ENCODE data around the gene SNRNP35. TPM values are rescaled to one million over a fixed set of nuclear protein-coding genes. Genes with fewer than 3 reads are reported as not detected.
"Not testable (repeated sequence)": the region's sequence is repeated elsewhere in the genome, so short reads cannot be mapped to it uniquely, and the experiment has no call there.

SNRNP35 gene
- total RNA-seq, 1 donor from 2014 or later = 24.3 TPM

DNA sequence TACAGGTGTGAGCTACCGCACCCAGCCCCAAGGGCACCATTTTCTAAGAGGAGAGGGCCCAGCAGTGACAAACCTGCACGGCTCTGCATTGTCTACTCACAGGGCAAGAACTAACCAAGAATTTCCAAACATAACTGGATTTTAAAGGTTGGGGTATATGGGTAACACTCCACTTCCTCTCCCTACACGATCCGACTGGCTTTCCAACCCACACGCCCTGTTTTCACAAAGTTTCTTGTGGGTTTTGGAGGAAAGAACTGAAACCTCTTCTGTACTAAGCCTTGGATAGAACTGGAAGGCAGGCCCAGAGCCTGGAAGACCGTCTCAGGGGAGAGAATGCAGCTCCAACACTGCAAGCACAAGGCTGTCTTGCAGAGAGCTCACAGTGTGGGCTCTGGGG lies 24.9 kb downstream of the SNRNP35 start:
- intact Hi-C loops (cut with DNase I) = no loop called here
- no peak for DNase-seq (ENCODE audit: low spot score)

DNA sequence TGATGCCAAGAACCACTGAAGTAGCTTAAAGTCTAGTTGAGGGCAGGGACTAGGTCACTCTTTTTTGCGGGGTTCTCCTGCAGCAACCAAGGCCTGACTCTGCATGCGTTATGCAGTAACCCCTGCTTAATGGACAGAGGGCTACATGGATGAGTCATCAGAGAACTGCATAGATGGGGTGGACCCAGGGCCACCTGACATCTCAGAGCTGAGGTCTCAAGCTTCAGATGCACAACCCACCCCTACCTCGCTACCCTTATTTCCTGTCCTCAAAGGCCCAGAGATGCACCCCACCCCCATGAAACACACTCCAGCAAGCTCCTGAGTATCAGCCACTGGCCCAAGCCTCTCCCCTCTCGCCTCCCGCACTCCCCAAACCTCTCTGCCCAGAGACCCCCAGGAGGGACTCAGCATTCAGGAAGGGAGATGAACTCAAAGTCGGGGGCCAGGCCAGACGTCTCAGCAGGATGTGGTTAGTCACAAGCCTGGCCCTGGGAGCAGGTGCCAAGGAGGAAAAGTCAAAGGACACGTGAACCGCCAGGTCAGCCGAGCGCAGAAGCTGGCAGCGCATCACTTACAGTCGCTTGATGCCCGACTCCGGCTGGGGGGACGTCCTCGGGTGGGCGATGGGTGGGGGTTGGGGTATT lies 25.8 kb downstream of the SNRNP35 start:
- DNase-seq (ENCODE audit: low spot score) = no peak
- intact Hi-C loops (cut with DNase I) = no loop called here

DNA sequence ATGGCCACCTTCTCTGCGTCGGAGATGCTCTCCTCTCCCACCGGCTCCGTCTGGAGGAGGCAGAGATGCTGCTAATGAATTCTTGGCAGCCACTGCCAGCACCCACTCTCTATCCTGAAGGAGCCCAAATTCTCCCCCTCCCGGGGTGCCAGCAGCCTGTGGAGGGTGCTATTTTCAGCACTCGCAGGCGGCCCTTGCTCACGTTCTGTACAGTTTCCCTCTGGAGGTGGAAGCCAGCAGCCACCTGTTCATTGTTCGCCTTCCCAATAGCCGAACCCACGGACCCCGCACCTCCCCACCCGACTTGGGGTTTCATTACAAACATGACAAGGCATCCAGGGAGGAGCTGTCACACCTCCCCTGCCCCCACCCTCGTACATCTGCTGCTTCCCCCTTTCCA lies 27.8 kb downstream of the SNRNP35 start:
- no peak for DNase-seq (ENCODE audit: low spot score)
- intact Hi-C loops (cut with DNase I) = no loop called here

DNA sequence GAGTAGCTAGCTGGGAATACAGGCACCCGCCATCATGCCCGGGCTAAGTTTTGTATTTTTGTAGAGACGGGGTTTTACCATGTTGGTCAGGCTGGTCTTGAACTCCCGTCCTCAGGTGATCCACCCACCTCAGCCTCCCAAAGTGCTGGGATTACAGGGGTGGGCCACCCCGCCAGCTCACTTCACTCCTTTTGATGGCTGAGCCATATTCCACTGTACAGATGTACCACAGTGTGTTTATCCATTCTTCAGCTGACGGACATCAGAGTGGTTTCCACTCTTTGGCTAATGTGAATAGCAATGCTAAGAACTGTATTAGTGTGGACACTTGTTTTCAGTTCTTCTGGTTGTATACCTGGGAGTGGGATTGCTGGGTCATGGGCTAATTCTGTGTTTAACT lies 29.5 kb downstream of the SNRNP35 start:
- DNase-seq (ENCODE audit: low spot score) = no peak
- intact Hi-C loops (cut with DNase I) = no loop called here

DNA sequence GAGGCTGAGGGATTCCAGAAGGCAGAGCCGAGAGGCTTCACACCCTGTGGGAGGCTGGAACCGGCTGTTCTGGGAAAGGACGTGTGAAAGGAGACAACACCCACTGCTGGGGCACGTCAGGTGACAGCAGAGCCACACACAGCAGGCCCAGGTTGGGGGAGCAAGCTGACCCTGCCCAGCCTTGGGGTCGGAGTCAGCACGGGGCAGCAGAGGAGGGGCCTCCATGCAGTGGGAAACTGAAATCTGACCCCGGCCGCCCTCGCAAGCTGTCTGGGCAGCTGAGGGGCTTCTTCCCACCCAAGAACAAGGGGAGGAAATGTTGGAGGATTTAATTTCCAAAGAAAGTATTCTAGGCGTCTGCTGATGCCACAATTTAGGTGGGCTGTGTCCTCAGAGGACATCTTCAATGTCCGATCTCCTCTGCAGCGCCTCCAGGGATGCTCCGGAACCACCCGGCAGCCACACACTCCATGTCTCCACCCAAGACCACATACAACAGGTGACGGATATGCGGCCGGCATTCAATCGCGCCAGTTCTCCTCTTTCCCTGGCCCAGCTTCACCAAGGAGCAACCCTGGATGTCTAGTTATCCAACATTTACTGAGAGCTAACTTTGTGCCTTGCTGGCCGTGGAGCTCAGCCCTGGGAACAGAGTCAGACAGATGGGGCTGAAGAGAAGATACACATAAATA lies 30.7 kb downstream of the SNRNP35 start:
- DNase-seq (ENCODE audit: low spot score) = no peak
- intact Hi-C loops (cut with DNase I) = no loop called here

DNA sequence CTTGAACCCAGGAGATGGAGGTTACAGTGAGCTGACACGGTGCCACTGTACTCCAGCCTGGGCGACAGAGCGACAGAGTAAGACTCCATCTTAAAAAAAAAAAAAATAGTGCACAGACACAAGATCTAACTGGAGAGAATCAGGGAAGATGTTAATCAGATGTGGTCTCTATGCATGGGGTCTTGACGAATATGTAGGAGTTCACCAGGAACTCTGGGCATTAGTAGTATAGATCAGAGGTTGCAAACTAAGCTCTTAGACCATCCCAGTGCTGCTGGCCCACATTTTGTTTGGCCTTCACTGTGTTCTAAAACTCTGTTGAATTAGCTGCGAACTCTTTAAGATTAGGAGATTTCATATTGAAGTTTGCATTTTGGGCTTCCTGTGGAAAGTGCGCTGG lies 31.6 kb downstream of the SNRNP35 start:
- intact Hi-C loops (cut with DNase I) = no loop called here
- DNase-seq (ENCODE audit: low spot score) = no peak

DNA sequence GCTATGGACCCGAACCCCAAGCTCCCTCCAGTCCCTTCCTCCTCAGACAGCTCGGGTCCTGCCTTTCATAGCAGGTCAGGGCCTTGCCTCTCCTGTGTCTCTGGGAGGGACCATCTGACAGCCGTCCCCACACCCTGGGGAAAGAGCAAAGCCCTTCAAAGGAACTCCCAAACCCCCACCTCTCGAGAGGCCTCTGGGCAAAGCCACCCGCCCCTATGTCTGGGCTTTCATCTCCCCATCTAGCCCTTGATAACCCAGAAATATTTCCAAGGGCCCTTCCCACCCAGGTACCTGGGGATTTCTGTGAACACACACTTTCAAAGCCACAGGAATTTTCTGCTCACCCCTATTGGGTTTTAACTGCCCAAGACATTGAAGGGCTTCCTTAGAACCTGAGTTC lies 32.1 kb downstream of the SNRNP35 start:
- no peak for DNase-seq (ENCODE audit: low spot score)
- intact Hi-C loops (cut with DNase I) = no loop called here

DNA sequence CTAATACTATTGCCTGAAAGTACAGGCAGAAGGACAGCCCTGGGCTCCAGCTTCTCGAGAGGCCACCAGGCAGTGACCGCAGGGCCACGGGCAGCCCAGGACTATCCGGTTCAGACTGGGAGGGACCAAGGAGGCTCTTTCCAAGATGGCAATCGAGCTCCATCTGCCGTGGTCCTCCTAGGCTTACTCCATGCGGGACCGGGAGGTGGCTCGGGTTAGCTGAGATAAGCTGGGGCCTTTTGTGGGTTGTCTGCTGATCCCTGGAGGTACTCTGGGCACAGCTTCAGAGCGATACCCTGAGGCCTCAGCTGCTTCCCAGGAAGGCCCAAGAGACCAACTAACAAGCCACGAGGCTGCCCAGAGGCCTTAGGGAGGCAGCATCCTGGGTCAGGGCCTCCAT lies 33.1 kb downstream of the SNRNP35 start:
- intact Hi-C loops (cut with DNase I) = no loop called here

DNA sequence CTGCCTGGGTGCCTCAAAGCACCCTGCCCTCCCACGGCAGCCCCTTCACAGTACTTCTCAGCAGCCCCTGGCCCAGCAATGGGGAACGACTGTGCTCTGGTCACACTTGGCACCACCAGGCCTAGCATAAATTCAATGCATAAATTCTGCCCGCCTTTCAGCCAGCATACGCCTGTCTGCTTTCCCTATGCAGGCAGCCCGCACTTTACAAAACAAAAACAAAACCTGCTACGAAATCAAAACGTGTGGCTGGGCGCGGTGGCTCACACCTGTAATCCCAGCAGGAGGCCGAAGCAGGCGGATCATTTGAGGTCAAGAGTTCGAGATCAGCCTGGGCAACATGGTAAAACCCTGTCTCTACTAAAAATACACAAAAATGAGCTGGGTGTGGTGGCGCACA lies 33.5 kb downstream of the SNRNP35 start:
- no peak for DNase-seq (ENCODE audit: low spot score)
- intact Hi-C loops (cut with DNase I) = no loop called here

More for the DNA sequence above, 33.1 kb downstream of the SNRNP35 start:
- DNase-seq (ENCODE audit: low spot score) = no peak

DNA sequence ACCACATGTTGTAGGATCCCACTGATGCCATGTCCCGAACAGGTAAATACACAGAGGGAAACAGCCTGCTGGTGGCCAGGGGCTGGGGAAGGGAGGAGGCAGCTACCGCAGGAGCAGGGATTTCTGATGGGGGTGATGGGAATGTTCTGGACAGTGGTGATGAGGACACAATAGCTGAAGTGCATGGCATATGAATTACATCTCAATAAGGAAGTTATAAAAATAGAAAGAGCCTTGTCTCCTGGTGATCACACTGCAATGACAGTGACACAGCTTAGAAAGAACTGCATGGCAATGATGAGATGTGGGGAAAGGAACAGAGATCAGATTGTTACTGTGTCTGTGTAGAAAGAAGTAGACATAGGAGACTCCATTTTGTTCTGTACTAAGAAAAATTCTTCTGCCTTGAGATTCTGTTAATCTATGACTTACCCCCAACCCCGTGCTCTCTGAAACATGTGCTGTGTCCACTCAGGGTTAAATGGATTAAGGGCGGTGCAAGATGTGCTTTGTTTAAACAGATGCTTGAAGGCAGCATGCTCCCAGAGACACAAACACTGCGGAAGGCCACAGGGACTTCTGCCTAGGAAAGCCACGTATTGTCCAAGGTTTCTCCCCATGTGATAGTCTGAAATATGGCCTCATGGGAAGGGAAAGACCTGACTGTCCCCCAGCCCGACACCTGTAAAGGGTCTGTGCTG lies 34.5 kb downstream of the SNRNP35 start:
- intact Hi-C loops (cut with DNase I); DNase-seq (ENCODE audit: low spot score): not testable (repeated sequence)

DNA sequence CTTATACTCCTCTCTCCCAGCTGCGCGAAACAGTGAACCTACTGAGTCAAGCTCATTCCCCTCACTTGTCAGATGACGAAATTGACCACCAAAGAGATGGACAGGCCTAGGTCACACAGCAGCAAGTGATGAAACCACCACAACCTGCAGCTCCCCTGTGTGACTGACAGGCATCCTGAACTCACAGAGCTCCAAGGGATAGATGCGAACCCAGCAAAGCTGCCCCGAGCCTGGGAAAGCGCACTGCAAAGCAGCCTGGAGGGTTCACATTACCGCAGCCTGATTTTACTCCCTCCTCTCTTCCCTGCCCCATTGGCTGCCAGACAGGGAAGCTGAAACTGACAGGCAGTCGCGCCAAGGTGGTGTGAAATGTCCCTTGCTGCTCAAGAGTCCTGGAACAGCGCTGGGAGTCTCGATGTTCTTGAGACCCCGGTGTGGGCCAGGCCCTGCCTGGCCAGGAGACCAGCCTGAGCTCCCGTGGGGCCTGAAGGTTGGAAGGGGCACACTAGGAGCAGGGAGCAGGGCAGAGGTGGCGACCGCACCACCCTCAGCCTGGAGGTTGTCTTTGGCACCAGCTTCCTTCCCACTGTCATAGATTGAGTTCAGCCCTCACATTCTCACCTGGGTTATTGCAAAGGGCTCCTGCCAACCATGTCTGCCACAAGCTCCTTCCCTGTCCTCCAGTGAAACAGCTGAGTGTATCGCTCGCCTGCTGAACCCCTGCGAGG lies 36.3 kb downstream of the SNRNP35 start:
- intact Hi-C loops (cut with DNase I) = no loop called here
- no peak for DNase-seq (ENCODE audit: low spot score)

DNA sequence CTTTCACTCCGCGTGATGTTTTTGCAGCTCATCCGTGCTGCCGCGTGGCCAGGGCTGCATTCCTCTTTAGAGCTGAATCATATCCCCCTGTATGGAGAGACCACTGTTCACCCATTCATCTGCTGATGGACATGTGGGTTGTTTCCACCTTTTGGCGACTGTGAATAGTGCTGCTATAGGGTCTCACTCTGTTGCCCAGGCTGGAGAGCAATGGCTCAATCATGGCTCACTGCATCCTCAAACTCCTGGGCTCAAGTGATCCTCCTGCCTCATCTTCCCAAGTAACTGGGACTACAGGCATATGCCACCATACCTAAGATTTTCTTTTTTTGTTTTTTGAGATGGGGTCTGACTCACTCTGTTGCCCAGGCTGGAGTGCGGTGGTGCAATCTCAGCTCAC lies 39.1 kb downstream of the SNRNP35 start:
- intact Hi-C loops (cut with DNase I) = no loop called here
- DNase-seq (ENCODE audit: low spot score) = no peak

DNA sequence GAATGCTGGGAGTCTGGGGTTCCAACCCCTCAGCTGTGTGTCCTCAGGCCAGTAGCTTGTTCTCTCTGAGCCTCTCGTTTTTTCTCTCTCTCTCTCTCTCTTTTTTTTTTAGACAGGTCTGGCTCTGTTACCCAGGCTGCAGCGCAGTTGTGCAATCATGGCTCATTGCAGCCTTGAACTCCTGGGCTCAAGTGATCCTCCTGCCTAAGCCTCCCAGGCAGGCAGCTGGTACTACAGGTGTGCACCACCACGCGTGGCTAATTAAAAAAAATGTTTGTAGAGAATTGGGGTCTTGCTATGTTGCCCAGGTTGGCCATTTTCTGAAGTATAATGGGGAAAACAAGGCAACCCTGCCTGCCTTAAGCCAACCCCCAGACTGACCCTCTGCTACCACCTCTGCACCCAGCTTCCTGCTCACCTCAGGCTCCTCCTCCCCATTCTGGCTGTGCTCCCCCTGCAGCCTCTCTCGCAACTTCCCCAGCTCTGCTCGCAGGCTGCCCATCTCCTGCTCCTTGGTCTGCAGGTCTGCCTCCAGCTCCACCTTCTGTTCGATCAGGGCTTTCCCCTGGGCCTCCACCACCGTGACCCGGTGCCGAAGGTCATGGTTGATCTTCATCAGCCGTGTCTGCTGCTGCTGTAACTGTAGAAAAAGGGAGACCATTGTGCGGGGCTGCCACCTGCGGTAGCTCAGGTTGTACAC lies 40.3 kb downstream of the SNRNP35 start:
- no peak for DNase-seq (ENCODE audit: low spot score)
- intact Hi-C loops (cut with DNase I) = no loop called here

DNA sequence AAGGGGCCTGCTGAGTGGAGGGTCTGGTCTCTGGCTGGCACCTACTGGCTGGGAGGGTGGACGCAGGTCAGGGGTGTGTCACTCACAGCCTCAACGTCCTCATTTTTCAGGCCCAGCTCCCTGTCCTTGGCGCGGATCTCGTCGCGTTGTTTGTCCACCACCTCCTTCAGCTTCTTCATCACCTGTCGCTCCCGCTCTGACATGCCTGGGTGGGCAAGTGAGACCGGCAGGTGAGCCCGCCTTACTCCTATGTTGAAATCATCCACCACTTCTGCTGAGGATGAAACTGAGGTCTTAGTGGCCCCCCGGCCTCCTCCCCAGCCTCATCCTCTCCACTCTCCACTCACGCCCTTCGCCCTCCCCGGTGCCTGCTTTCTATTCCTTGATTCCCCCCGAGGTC lies 41.4 kb downstream of the SNRNP35 start:
- intact Hi-C loops (cut with DNase I) = no loop called here
- no peak for DNase-seq (ENCODE audit: low spot score)

DNA sequence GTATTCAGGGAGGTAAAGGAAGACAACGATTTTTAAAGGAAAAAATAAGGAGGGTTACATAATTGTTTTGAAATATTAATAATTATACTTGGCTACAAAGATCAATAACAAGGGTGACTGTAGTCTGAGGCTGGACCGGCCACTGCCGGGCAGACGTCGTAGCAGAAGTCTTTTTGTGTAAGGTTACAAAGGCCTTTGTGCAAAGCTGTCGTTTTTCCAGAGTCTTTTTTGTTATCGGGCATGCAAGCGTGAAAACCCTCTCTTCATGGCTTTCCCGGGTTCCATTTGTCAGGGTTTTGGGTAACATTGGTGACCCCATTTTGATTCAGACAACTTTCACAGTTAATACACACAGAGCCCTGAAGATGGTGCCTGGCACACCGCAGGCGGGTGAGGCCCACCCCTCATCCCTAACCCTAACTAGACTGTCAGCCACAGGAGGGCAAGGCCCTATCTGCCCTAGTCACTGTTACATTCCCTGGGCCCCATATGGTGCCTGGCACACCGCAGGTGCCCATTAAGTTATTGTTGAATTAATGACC lies 44.3 kb downstream of the SNRNP35 start:
- no peak for DNase-seq (ENCODE audit: low spot score)
- intact Hi-C loops (cut with DNase I) = no loop called here

DNA sequence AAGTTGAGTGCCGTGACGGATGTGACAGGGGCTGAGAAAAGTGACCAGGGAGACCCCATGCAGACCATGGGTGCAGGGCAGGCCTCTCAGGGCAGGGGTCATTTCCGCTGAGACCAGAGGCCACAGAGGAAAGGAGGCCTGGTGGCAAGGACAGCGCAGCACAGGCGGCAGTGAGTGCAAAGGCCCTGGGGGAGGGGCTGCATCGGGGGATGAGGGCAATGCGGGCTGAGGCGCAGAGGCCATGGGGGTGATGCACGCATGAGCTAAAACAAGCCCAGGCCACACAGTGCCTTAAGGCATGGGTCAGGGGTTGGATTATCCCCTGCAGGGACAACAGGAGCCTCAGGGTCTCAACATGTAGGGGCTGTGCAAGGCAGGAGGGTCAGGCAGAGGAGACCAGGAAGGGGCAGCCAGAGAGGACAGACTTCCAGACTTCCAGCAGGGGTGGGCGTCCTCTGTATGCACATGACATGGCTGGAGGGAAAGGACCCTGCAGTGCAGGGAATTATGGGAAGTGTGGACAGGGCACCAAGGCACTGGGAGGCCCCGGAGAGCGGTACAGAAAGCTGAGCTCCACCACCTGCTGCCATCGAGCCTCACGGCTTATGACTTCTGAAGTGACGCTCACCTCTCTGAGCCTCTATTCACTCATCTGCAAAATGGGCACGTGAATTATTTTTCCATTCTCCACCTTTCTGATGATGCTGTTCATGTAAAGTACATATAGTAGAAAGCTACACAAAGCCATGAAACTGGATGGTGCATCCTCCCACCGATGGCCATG lies 48.3 kb downstream of the SNRNP35 start:
- no peak for DNase-seq (ENCODE audit: low spot score)
- intact Hi-C loops (cut with DNase I) = no loop called here

DNA sequence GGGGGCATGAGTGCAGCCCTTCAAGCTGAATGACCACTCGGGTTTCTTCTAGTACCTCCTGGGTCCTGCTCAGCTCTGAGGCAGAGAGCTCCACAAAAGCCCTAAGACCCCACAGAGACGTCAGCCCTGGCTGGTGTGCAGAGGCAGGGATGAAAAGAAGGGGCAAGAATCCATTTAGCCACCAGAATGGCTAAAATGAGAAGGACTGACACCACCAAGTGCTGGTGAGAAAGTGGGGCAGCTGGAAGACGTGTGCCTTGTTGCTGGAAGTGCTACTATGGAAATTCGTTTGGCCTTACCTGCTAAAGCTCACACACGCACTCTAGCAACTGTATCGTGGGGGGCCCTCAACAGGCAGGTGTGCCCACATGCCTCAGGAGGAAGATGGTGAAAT lies 48.9 kb downstream of the SNRNP35 start:
- intact Hi-C loops (cut with DNase I) = no loop called here
- no peak for DNase-seq (ENCODE audit: low spot score)

DNA sequence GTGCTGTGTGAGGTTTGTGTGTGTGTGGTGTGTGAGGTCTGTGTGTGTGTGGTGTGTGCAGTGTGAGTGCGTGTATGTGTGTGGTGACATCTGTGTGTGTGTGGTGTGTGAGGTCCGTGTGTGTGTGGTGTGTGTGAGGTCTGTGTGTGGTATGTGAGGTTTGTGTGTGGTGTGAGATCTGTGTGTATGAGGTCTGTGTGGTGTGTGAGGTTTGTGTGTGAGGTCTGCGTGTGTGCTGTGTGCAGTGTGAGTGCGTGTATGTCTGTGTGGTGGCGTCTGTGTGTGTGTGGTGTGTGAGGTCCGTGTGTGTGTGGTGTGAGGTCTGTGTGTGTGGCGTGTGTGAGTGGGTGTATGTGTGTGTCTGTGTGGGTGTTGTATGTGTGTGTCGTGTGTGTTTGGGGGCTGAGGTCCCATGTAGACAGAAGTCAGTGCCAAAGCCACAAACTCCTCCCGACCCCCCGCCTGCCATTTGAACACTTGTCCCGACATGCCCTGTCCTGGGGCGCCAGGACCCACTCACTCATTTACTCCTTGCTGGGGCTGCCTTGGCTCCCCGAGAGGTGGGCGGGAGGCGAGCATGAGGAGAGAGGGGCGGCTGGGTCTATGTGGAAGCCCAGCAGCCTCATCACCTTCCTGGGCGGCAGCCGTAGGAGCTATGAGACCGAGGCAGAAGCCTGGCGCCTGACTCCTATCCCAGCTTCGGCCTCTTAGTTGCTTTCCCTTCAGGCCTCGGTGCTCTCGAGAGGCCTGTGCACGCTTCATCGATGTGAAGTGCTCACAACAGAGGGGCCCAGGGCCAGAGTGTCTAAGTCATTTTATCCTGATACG lies 55.1 kb downstream of the SNRNP35 start:
- no peak for DNase-seq (ENCODE audit: low spot score)
- intact Hi-C loops (cut with DNase I) = no loop called here
